ENCODE results near the gene PDGFD. TPM values are rescaled to one million over a fixed set of nuclear protein-coding genes. Genes with fewer than 3 reads are reported as not detected.

Gene PDGFD
- total and polyA plus RNA-seq, 12 donors: 6.0 to 17.5 (median 10.7) TPM

GRCh38 chr11:103878646-103879045 lies 285.3 kb downstream of the PDGFD start:
- Histone ChIP-seq H3K4me3 (no peak overlapping the region), H3K27me3 (no peaks in the 10 kb centered on the region), H3K27ac (no peak overlapping the region), H3K4me1 (peaks cover 0 to 7% (median 0%) of the 10 kb centered on the region in 9 donors), H3K36me3 (no peaks in the 10 kb centered on the region), H3K9me3 (no peaks in the 10 kb centered on the region)
- DNase-seq (no peak), ATAC-seq (no peak)
- TF ChIP-seq CTCF (IDR thresholded peaks at IDR 0.05): no peak
- intact Hi-C loops (cut with DNase I): loop anchor here in 1 of 10 donors (10.0 kb wide), 1 partner anchor 194 kb away; no protein-coding TSS in a partner anchor

GRCh38 chr11:103877221-103877620 lies 286.7 kb downstream of the PDGFD start:
- Histone ChIP-seq H3K36me3 (no peaks in the 10 kb centered on the region), H3K9me3 (no peaks in the 10 kb centered on the region), H3K4me1 (peaks cover 0 to 11% (median 0%) of the 10 kb centered on the region in 9 donors), H3K27me3 (no peaks in the 10 kb centered on the region), H3K4me3 (no peak overlapping the region), H3K27ac (no peak overlapping the region)
- peak in 2 of 9 donors; percentile 10 to 13 for TF ChIP-seq CTCF (IDR thresholded peaks at IDR 0.05)
- DNase-seq (no peak), ATAC-seq (no peak)
- intact Hi-C loops (cut with DNase I): loop anchor here in 1 of 10 donors (10.0 kb wide), 1 partner anchor 192 kb away; no protein-coding TSS in a partner anchor

GRCh38 chr11:103875855-103876510 lies 288.0 kb downstream of the PDGFD start:
- H3K27me3 ChIP-seq: no peaks in the 10 kb centered on the region
- no peaks in the 10 kb centered on the region for H3K36me3 ChIP-seq
- 87 to 92% methylated on average over 2 of the region's 2 CpGs for WGBS, 2 donors
- intact Hi-C loops (cut with DNase I): loop anchor here in 1 of 10 donors (10.0 kb wide), 1 partner anchor 191 kb away; no protein-coding TSS in a partner anchor
- peaks cover 0 to 17% (median 0%) of the 10 kb centered on the region in 9 donors for H3K4me1 ChIP-seq
- no peak for ATAC-seq
- no peak overlapping the region for H3K4me3 ChIP-seq
- TF ChIP-seq CTCF (IDR thresholded peaks at IDR 0.05): no peak
- H3K27ac ChIP-seq: no peak overlapping the region
- H3K9me3 ChIP-seq: no peaks in the 10 kb centered on the region
- DNase-seq: no peak

- Histone ChIP-seq H3K4me3 (no peak overlapping the region), H3K27ac (no peak overlapping the region), H3K27me3 (no peaks in the 10 kb centered on the region), H3K4me1 (peaks cover 0 to 21% (median 0%) of the 10 kb centered on the region in 9 donors), H3K9me3 (no peaks in the 10 kb centered on the region), H3K36me3 (no peaks in the 10 kb centered on the region)
- 91 to 97% methylated on average over 3 of the region's 3 CpGs for WGBS, 2 donors
- no peak for TF ChIP-seq CTCF (IDR thresholded peaks at IDR 0.05)
- no peak for DNase-seq
- ATAC-seq: no peak
- intact Hi-C loops (cut with DNase I): loop anchor here in 1 of 10 donors (10.0 kb wide), 1 partner anchor 188 kb away; no protein-coding TSS in a partner anchor
Observed at GRCh38 chr11:103872748-103873147, 291.2 kb downstream of the PDGFD start.

All from heart right ventricle (tissue), 16 donors.